Neural progenitor cell (in vitro differentiated cells): ENCODE data around the gene PTPRC. TPM values are rescaled to one million over a fixed set of nuclear protein-coding genes. Genes with fewer than 3 reads are reported as not detected.

Experiments used
- DNase-seq: peaks from one replicate; pipeline ENCODE4 v3.0.0-alpha.2; 2016; ENCODE audit warnings: low spot score
- H2AFZ ChIP-seq: fragments of 200-600 bp; sonication (generic); replicated peaks from 2 replicates; pipeline ENCODE4 v1.6.1; 2016; ENCODE audit warnings: antibody characterized with exemption
- H3F3A ChIP-seq: fragments of 200-600 bp; sonication (generic); 2 replicates; pipeline ENCODE4 v1.6.1; 2016; ENCODE audit warnings: antibody characterized with exemption, low read depth
- H3K27ac ChIP-seq: fragments of 200-600 bp; sonication (generic); 2 replicates; pipeline ENCODE4 v1.5.1; 2016; ENCODE audit warnings: mild to moderate bottlenecking
- H3K27me3 ChIP-seq: fragments of 200-600 bp; sonication (generic); 2 replicates; pipeline ENCODE4 v1.6.1; 2016; ENCODE audit warnings: mild to moderate bottlenecking, moderate library complexity
- H3K36me3 ChIP-seq: fragments of 200-600 bp; sonication (generic); 2 replicates; pipeline ENCODE4 v1.5.1; 2016
- H3K4me1 ChIP-seq: fragments of 200-600 bp; sonication (generic); 2 replicates; pipeline ENCODE4 v1.6.1; 2016; ENCODE audit warnings: mixed run types
- H3K4me2 ChIP-seq: fragments of 200-600 bp; sonication (generic); 2 replicates; pipeline ENCODE4 v1.6.1; 2016
- H3K4me3 ChIP-seq: fragments of 200-600 bp; sonication (generic); 2 replicates; pipeline ENCODE4 v1.5.1; 2016
- H3K79me2 ChIP-seq: fragments of 200-600 bp; sonication (generic); 2 replicates; pipeline ENCODE4 v1.6.1; 2016; ENCODE audit warnings: low read depth
- H3K9ac ChIP-seq: fragments of 200-600 bp; sonication (generic); 2 replicates; pipeline ENCODE4 v1.6.1; 2016
- H3K9me3 ChIP-seq: fragments of 200-600 bp; sonication (generic); 2 replicates; pipeline ENCODE4 v1.5.1; 2016; ENCODE audit warnings: low read depth
- H4K20me1 ChIP-seq: fragments of 200-600 bp; sonication (generic); 2 replicates; pipeline ENCODE4 v1.6.1; 2016; ENCODE audit warnings: low read depth
- H3K27ac Mint-ChIP-seq: 3 replicates; pipeline ENCODE4 v1.8.0; 2021; ENCODE audit warnings: mixed read lengths
- H3K27me3 Mint-ChIP-seq: 2 replicates; pipeline ENCODE4 v1.8.0; 2022; ENCODE audit warnings: low read depth, mild to moderate bottlenecking, inconsistent platforms, moderate library complexity, mixed read lengths; ENCODE audit not compliant: insufficient read depth
- H3K36me3 Mint-ChIP-seq: 3 replicates; pipeline ENCODE4 v1.8.0; 2021; ENCODE audit warnings: mixed read lengths
- H3K4me1 Mint-ChIP-seq: 3 replicates; pipeline ENCODE4 v1.8.0; 2021; ENCODE audit warnings: mixed read lengths
- H3K4me3 Mint-ChIP-seq: 3 replicates; pipeline ENCODE4 v1.8.0; 2021; ENCODE audit warnings: mild to moderate bottlenecking, moderate library complexity, mixed read lengths
- H3K9me3 Mint-ChIP-seq: 3 replicates; pipeline ENCODE4 v1.8.0; 2020; ENCODE audit warnings: mixed read lengths
- CTCF ChIP-seq: fragments of 200-600 bp; sonication (generic); IDR thresholded peaks from 2 replicates; pipeline ENCODE4 v1.5.1; 2017; ENCODE audit warnings: antibody characterized with exemption, mild to moderate bottlenecking
- EZH2 ChIP-seq: fragments of 200-600 bp; sonication (generic); IDR thresholded peaks from 2 replicates; pipeline ENCODE4 v1.6.1; 2017; ENCODE audit warnings: antibody characterized with exemption, mild to moderate bottlenecking, moderate library complexity
- EZH2phosphoT487 ChIP-seq: fragments of 200-600 bp; sonication (generic); IDR thresholded peaks from 2 replicates; pipeline ENCODE4 v1.6.1; 2017; ENCODE audit warnings: antibody characterized with exemption
- total RNA-seq: library from RNA; depleted of rRNA; stranded (reverse); fragments of >200 nt; gene quantifications from 2 replicates; pipeline ENCODE4 v1.2.3, GENCODE V29; 2015; ENCODE audit warnings: low replicate concordance

PTPRC gene
- total RNA-seq, 1 donor from 2014 or later, result not detected

- no peak overlapping the region for H3K4me3 ChIP-seq
- no peaks in the 10 kb centered on the region for H3K9me3 ChIP-seq
- no peaks in the 10 kb centered on the region for H4K20me1 ChIP-seq
- DNase-seq, result no peak
- H3K79me2 ChIP-seq, result no peaks in the 10 kb centered on the region
- H3K27ac ChIP-seq, result no peak overlapping the region
- H3K9ac ChIP-seq, result no peak overlapping the region
- no peaks in the 10 kb centered on the region for H3F3A ChIP-seq
- no peaks in the 10 kb centered on the region for H3K27me3 ChIP-seq
- no peak overlapping the region for H3K4me2 ChIP-seq
- no peak for TF ChIP-seq EZH2
- TF ChIP-seq EZH2phosphoT487, result no peak
- TF ChIP-seq CTCF, result no peak
- Mint-ChIP-seq H3K27ac (no peak overlapping the region), H3K4me1 (peaks cover 30% of the 10 kb centered on the region), H3K27me3 (no peaks in the 10 kb centered on the region), H3K36me3 (no peaks in the 10 kb centered on the region), H3K9me3 (no peaks in the 10 kb centered on the region), H3K4me3 (no peak overlapping the region)
- peaks cover 8% of the 10 kb centered on the region for H3K4me1 ChIP-seq
- H3K36me3 ChIP-seq, result no peaks in the 10 kb centered on the region
- no peak overlapping the region for H2AFZ ChIP-seq
Observed at GRCh38 chr1:198653808-198654413, 15.1 kb downstream of the PTPRC start.

- no peaks in the 10 kb centered on the region for H4K20me1 ChIP-seq
Observed at GRCh38 chr1:198655459-198656121, 16.8 kb downstream of the PTPRC start.

GRCh38 chr1:198656500-198656932, 17.7 kb downstream of the PTPRC start:
- no peak overlapping the region for H3K4me2 ChIP-seq
- H2AFZ ChIP-seq, result no peak overlapping the region
- no peaks in the 10 kb centered on the region for H4K20me1 ChIP-seq
- H3K36me3 ChIP-seq, result no peaks in the 10 kb centered on the region
- H3F3A ChIP-seq, result no peaks in the 10 kb centered on the region
- Mint-ChIP-seq H3K4me3 (no peak overlapping the region), H3K4me1 (peaks cover 31% of the 10 kb centered on the region), H3K27ac (peak overlapping the region; percentile 69), H3K9me3 (no peaks in the 10 kb centered on the region), H3K27me3 (no peaks in the 10 kb centered on the region), H3K36me3 (no peaks in the 10 kb centered on the region)
- H3K27me3 ChIP-seq, result no peaks in the 10 kb centered on the region
- no peaks in the 10 kb centered on the region for H3K9me3 ChIP-seq
- H3K79me2 ChIP-seq, result no peaks in the 10 kb centered on the region
- peaks cover 8% of the 10 kb centered on the region for H3K4me1 ChIP-seq
- TF ChIP-seq EZH2 (no peak), EZH2phosphoT487 (no peak), CTCF (no peak)
- H3K27ac ChIP-seq, result no peak overlapping the region
- H3K9ac ChIP-seq, result no peak overlapping the region
- no peak overlapping the region for H3K4me3 ChIP-seq
- no peak for DNase-seq

More at GRCh38 chr1:198655459-198656121, 16.8 kb downstream of the PTPRC start:
- Histone ChIP-seq H3K9me3 (no peaks in the 10 kb centered on the region), H3F3A (no peaks in the 10 kb centered on the region), H3K27ac (no peak overlapping the region), H3K9ac (no peak overlapping the region), H2AFZ (no peak overlapping the region), H3K4me2 (no peak overlapping the region), H3K4me3 (no peak overlapping the region), H3K79me2 (no peaks in the 10 kb centered on the region), H3K36me3 (no peaks in the 10 kb centered on the region), H3K27me3 (no peaks in the 10 kb centered on the region), H3K4me1 (peaks cover 8% of the 10 kb centered on the region)
- Mint-ChIP-seq H3K4me1 (peaks cover 31% of the 10 kb centered on the region), H3K27ac (peak overlapping the region; percentile 64), H3K4me3 (no peak overlapping the region), H3K27me3 (no peaks in the 10 kb centered on the region), H3K36me3 (no peaks in the 10 kb centered on the region), H3K9me3 (no peaks in the 10 kb centered on the region)
- DNase-seq, result no peak
- TF ChIP-seq EZH2phosphoT487, result no peak
- TF ChIP-seq CTCF, result no peak
- no peak for TF ChIP-seq EZH2
